ENCODE data around the gene SPATA25. TPM values are rescaled to one million over a fixed set of nuclear protein-coding genes. Genes with fewer than 3 reads are reported as not detected.

SPATA25 gene
- total RNA-seq, 3 donors from 2014 or later (not counting 1 experiment from before 2014, with no cell fraction given), result 1.2 TPM; not detected in 2

DNA sequence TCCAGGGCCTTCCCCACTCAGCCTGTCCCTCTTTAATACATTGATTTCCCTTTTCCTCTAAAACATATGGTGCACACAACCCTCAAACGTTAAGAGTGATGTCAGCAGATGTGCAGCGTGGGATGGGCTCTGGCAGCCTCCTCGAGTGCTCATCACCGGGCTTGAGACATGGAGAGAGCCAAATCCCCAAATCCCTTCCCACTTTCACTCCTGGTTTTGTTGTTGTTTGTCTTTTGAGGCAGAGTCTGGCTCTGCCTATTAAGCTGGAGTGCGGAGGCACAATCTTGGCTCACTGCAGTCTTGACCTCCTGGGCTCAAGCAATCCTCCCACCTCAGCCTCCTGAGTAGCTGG lies 30.3 kb upstream of the SPATA25 start:
- no peak overlapping the region for H3K4me3 Mint-ChIP-seq

DNA sequence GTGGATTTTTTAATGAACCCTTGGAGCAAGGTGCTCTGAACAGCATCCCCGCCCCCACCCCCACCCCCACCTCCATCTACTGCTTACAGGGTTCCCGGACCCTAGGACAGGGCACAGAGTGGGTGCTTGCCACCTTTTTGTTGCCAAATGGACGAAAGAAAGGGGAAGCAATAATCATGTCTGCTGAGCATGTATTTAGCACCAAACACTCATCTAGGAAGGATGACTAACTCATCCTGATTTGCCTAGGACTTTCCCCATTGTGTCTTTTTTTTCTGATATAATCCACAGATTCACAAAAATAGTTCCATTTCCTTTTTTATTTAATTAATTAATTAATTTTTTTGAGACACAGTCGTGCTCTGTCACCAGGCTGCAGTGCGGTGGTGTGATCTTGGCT lies 25.7 kb upstream of the SPATA25 start:
- no peak overlapping the region for H3K4me3 ChIP-seq (ENCODE audit: low read length)
- ATAC-seq, result no peak
- peaks cover 10% of the 10 kb centered on the region for H3K27me3 ChIP-seq (ENCODE audit: control insufficient read depth, insufficient read depth, low read length)
- DNase-seq, result no peak
- H3K27ac Mint-ChIP-seq, result no peak overlapping the region
- intact Hi-C loops (cut with micrococcal nuclease), result no loop called here
- no peaks in the 10 kb centered on the region for H3K36me3 ChIP-seq (ENCODE audit: control insufficient read depth, insufficient read depth, low read length)
- H3K9me3 ChIP-seq (ENCODE audit: control insufficient read depth, insufficient read depth, low read length), result no peaks in the 10 kb centered on the region
- H3K36me3 Mint-ChIP-seq, result no peaks in the 10 kb centered on the region
- no peak overlapping the region for H3K4me3 Mint-ChIP-seq
- H3K4me1 ChIP-seq (ENCODE audit: control insufficient read depth, insufficient read depth, low read length), result peaks cover 23% of the 10 kb centered on the region
- H3K27me3 Mint-ChIP-seq (ENCODE audit: low read depth in 2 of 2), result peaks cover 8 to 10% of the 10 kb centered on the region in 2 donors
- peaks cover 9 to 16% of the 10 kb centered on the region in 2 donors for H3K4me1 Mint-ChIP-seq
- WGBS (ENCODE audit: insufficient coverage), result 85% methylated on average over 4 of the region's 5 CpGs
- no peak overlapping the region for H3K27ac ChIP-seq (ENCODE audit: low read length)
- no peak for TF ChIP-seq CTCF (IDR thresholded peaks at IDR 0.05)
- H3K9me3 Mint-ChIP-seq, result no peaks in the 10 kb centered on the region

More for the DNA sequence above, 30.3 kb upstream of the SPATA25 start:
- Histone ChIP-seq H3K27me3 (ENCODE audit: control insufficient read depth, insufficient read depth, low read length) (peaks cover 6% of the 10 kb centered on the region), H3K4me3 (ENCODE audit: low read length) (no peak overlapping the region), H3K9me3 (ENCODE audit: control insufficient read depth, insufficient read depth, low read length) (no peaks in the 10 kb centered on the region), H3K4me1 (ENCODE audit: control insufficient read depth, insufficient read depth, low read length) (no peaks in the 10 kb centered on the region), H3K27ac (ENCODE audit: low read length) (no peak overlapping the region), H3K36me3 (ENCODE audit: control insufficient read depth, insufficient read depth, low read length) (no peaks in the 10 kb centered on the region)
- Mint-ChIP-seq H3K9me3 (no peaks in the 10 kb centered on the region), H3K4me1 (no peaks in the 10 kb centered on the region), H3K27me3 (ENCODE audit: low read depth in 2 of 2) (peaks cover 23 to 30% of the 10 kb centered on the region in 2 donors), H3K27ac (no peak overlapping the region), H3K36me3 (no peaks in the 10 kb centered on the region)
- DNase-seq (no peak), ATAC-seq (no peak)
- TF ChIP-seq CTCF (IDR thresholded peaks at IDR 0.05), result no peak
- 84% methylated on average over 5 of the region's 5 CpGs for WGBS (ENCODE audit: insufficient coverage)
- intact Hi-C loops (cut with micrococcal nuclease), result no loop called here

GRCh38 chr20:45912344-45912682 lies 24.9 kb upstream of the SPATA25 start:
- Mint-ChIP-seq H3K27ac (peak overlapping the region in 1 of 2 donors; percentile 88), H3K4me3 (peak overlapping the region; percentile 73), H3K27me3 (ENCODE audit: low read depth in 2 of 2) (peaks cover 5 to 10% of the 10 kb centered on the region in 2 donors), H3K9me3 (no peaks in the 10 kb centered on the region), H3K4me1 (peaks cover 9 to 16% of the 10 kb centered on the region in 2 donors), H3K36me3 (no peaks in the 10 kb centered on the region)
- peaks cover 23% of the 10 kb centered on the region for H3K4me1 ChIP-seq (ENCODE audit: control insufficient read depth, insufficient read depth, low read length)
- TF ChIP-seq CTCF (IDR thresholded peaks at IDR 0.05), result no peak
- DNase-seq (no peak), ATAC-seq (no peak)
- 52% methylated on average over 4 of the region's 4 CpGs for WGBS (ENCODE audit: insufficient coverage)
- H3K9me3 ChIP-seq (ENCODE audit: control insufficient read depth, insufficient read depth, low read length), result no peaks in the 10 kb centered on the region
- no peak overlapping the region for H3K27ac ChIP-seq (ENCODE audit: low read length)
- H3K27me3 ChIP-seq (ENCODE audit: control insufficient read depth, insufficient read depth, low read length), result peaks cover 10% of the 10 kb centered on the region
- no peak overlapping the region for H3K4me3 ChIP-seq (ENCODE audit: low read length)
- H3K36me3 ChIP-seq (ENCODE audit: control insufficient read depth, insufficient read depth, low read length), result no peaks in the 10 kb centered on the region
- intact Hi-C loops (cut with micrococcal nuclease), result no loop called here
